GM10248 (cell line): ENCODE results near the gene CHD2.
A peak's percentile ranks its signal among the peaks of the same experiment; 100 is the strongest.

Source experiments
- CTCF ChIA-PET: fragments of 300-600 bp; sonication (Branson Sonifier 250); formaldehyde crosslinking; extraction: SDS; loops from one replicate; lab custom pipeline; 2021; ENCODE audit warnings: antibody characterized with exemption; lab: Yijun Ruan, JAX
- POLR2A ChIA-PET: fragments of 350-650 bp; sonication (Branson Sonifier 250); formaldehyde crosslinking; extraction: SDS; loops from one replicate; lab custom pipeline; 2020; ENCODE audit warnings: antibody characterized with exemption; lab: Yijun Ruan, JAX
- DNase-seq: peaks from one replicate; pipeline ENCODE4 v3.0.0; 2012; ENCODE audit errors: extremely low spot score
- CTCF ChIP-seq: IDR thresholded peaks from 2 replicates; pipeline ENCODE4 v1.5.1; 2012; ENCODE audit warnings: mild to moderate bottlenecking, low read depth; ENCODE audit errors: extremely low read depth, missing control alignments, control extremely low read depth

Gene CHD2

DNA sequence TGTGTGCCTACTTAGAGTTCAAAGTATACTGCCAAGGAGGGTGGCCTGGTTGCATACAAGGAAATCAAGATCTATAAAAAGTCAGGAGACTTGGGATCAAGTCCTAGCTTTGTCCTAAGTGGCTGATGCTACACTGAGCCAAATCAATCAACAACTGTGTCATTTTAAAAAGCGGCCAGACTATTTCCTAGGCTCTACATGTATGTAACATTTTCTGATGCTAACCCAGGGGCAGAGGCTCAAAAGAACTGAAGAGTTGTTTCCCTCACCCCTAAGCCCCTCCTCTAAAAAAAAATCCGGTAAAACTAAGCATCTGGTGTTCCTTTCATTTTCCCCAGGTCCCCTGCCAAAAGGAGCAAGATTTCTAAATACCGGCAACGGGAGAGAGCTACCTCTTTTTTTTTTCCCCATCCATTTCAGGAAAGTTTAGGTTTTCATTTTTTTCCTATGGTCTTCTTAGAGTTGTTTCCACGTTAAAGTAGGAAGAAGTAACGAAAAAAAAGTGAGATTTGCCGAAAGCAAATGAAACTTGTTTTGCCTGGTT, 18.8 kb upstream of the CHD2 start:
- ChIA-PET POLR2A (interaction anchor here (1.1 to 1.7 kb wide), 4 partner anchors 22 to 73 kb away, joined by 3 to 18 read pairs (median 14); no protein-coding TSS in a partner anchor), CTCF (interaction anchor here (1.2 to 4.3 kb wide), 6 partner anchors 13 to 72 kb away, joined by 4 to 23 read pairs (median 6); no protein-coding TSS in a partner anchor)
- no peak for TF ChIP-seq CTCF
- DNase-seq: no peak

DNA sequence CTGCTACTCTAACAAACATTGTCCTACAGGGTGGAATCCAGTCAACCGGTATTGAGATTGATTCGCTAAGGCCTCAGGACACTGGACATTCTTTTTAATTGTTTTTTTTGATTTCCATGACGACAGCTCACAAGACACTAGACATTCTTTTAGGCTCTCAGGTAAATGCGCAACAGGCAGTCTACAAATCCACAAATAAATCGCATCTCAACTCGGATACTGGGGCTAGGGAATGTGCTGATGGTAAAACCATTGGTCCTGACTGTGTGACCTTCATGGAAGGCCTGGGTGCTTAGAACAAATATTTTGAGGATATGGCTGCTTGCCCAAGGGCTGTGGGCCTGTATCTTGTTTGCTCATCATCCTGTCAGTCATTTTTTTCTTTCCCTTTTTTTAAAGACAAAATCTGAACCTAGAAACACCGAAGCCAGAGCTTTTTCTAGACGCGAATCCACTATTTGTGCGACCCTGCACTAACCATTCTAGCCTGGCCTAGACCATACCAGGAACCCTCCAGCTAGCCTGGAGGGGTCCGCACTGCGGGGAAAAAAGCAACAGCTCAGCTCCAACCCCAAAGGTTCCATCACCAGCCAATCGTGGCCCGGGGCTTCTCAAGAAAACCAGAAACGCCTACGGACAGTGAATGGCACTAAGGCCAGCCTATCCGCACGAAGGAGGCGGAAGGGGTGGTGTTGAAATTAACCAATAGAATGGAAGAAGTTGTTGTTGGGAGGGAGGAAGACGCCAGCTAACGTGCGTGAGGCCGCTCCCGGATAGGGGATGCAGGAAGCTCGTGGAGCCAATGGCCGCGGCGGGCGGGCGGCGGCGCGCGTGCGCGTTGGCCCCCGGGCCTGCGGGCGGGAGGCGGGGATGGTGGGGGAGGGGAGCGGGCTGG, 18.1 kb upstream of the CHD2 start:
- POLR2A ChIA-PET: interaction anchor here (0.6 to 2.7 kb wide), 20 partner anchors 9 to 80 kb away, joined by 3 to 42 read pairs (median 6); partner anchors contain the start of gene CHD2
- no peak for TF ChIP-seq CTCF
- peak; percentile 98 for DNase-seq
- CTCF ChIA-PET: interaction anchor here (0.8 to 4.3 kb wide), 14 partner anchors 12 to 73 kb away, joined by 3 to 23 read pairs (median 6); partner anchors contain the start of gene CHD2

GRCh38 chr15:92882697-92883162, 17.4 kb upstream of the CHD2 start:
- no peak for TF ChIP-seq CTCF
- POLR2A ChIA-PET: interaction anchor here (0.6 to 2.7 kb wide), 20 partner anchors 9 to 81 kb away, joined by 3 to 42 read pairs (median 6); partner anchors contain the start of gene CHD2
- CTCF ChIA-PET: interaction anchor here (0.8 to 4.3 kb wide), 14 partner anchors 12 to 74 kb away, joined by 3 to 23 read pairs (median 6); partner anchors contain the start of gene CHD2
- no peak for DNase-seq

DNA sequence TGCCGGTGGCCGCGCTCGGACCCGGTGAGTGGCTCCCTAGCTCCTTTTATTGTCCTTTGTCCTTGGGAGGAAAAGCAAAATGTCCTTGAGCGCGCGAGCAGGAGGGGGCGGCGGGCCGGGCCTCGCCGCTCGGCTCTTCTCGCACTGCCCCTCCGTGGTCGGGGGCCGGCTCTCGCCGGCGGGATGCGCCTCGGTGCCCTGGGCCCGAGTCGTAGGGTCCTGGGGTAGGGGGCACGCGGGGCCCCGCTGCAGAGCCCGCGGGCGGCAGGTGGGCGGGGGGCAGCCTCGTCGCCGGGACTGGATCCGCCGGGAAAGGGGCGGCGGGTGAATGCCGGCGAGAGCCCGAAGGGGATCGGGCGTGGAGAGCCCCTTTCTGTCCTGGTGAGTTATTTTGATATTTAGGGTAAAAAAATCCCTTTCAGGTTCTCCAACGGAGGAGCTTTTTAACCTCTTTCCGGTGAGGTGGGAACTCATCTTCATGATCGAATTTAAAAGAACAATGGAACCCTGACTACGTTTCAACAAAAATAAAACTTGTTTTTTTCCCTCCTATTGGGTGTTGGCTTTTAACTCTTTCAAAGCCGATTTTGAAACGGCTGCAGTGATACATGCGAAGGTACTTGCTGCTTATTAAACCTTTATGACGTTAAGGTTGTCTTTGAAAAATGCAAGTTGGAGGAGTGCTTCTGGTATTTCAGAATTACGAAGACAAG, 16.8 kb upstream of the CHD2 start:
- no peak for TF ChIP-seq CTCF
- ChIA-PET CTCF (interaction anchor here (0.6 to 4.3 kb wide), 7 partner anchors 11 to 74 kb away, joined by 3 to 23 read pairs (median 7); partner anchors contain the start of gene CHD2), POLR2A (interaction anchor here (0.6 to 2.7 kb wide), 11 partner anchors 11 to 74 kb away, joined by 4 to 42 read pairs (median 11); partner anchors contain the start of gene CHD2)
- peak; percentile 24 for DNase-seq

DNA sequence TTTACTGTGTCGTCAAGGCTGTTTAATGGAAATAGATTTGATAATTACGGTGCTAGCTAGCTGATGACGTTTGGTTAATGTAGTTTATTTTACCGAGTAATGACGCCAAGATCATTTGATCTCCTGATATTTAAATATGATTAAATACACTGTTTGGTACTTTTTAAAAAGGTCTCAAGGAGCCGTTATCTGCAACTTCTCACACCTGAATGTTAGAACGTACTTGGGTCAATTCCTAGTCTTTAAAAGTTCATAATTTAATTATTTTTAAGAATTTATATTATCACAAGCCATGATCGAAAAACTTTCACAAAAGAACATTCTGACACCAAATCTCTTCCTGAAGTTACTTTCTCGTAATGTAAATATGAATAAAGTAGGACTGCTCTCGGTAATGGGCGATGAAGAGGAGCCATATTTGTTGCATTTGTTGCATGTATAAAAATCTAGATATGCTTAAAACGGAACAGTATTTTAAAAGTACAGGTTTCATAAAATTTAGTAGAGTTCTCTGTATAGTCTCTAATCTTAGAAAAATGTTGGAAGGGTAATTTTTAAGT, 16.2 kb upstream of the CHD2 start:
- ChIA-PET POLR2A (interaction anchor here (0.6 to 2.7 kb wide), 3 partner anchors 21 to 51 kb away, joined by 6 to 32 read pairs (median 11); no protein-coding TSS in a partner anchor), CTCF (interaction anchor here (0.6 to 4.3 kb wide), 6 partner anchors 10 to 75 kb away, joined by 3 to 23 read pairs (median 10); partner anchors contain the start of gene CHD2)
- no peak for TF ChIP-seq CTCF
- DNase-seq: no peak
